RWPE1 (cell line): ENCODE measurements around the gene ITPR3.

Experiments used
- CTCF ChIA-PET: fragments of 350-600 bp; sonication (Branson Sonifier 250); formaldehyde crosslinking; extraction: SDS; loops from one replicate; lab custom pipeline; 2021; lab: Yijun Ruan, JAX
- POLR2A ChIA-PET: fragments of 400-600 bp; formaldehyde crosslinking; extraction: SDS; loops from one replicate; lab custom pipeline; 2020; ENCODE audit warnings: antibody characterized with exemption; ENCODE audit not compliant: low non-redundant PET; lab: Yijun Ruan, JAX
- DNase-seq: peaks from one replicate; pipeline ENCODE4 v3.0.0; 2012; ENCODE audit warnings: low spot score
- H3K27ac ChIP-seq: fragments of 450-650 bp; 2 replicates; pipeline ENCODE4 v1.5.1; 2017
- CTCF ChIP-seq: fragments of 450-650 bp; conservative IDR thresholded peaks from 2 replicates; pipeline ENCODE4 v1.5.1; 2017; ENCODE audit warnings: low read depth, mild to moderate bottlenecking

ITPR3 gene

GRCh38 chr6:33616913-33617312, 4.2 kb upstream of the ITPR3 start:
- no peak for DNase-seq
- ChIA-PET CTCF (interaction anchor here (0.6 kb wide), 2 partner anchors 10 to 354 kb away, joined by 4 to 5 read pairs; no protein-coding TSS in a partner anchor), POLR2A (no interaction called here)
- TF ChIP-seq CTCF = no peak
- H3K27ac ChIP-seq = peak overlapping the region; percentile 98

- no peak for TF ChIP-seq CTCF
- no peak for DNase-seq
- ChIA-PET CTCF (no interaction called here), POLR2A (no interaction called here)
- peak overlapping the region; percentile 98 for H3K27ac ChIP-seq
These were observed 1.8 kb upstream of the ITPR3 start for GRCh38 chr6:33619166-33619840.

GRCh38 chr6:33620158-33620855, 815 bp upstream of the ITPR3 start:
- CTCF ChIA-PET = interaction anchor here (0.5 to 2.7 kb wide), 3 partner anchors 12 to 236 kb away, joined by 3 to 17 read pairs (median 4); no protein-coding TSS in a partner anchor
- DNase-seq = no peak
- no peak for TF ChIP-seq CTCF
- H3K27ac ChIP-seq = peak overlapping the region; percentile 98
- POLR2A ChIA-PET = interaction anchor here (0.5 to 1.5 kb wide), 2 partner anchors 30 to 991 kb away, joined by 3 to 6 read pairs; no protein-coding TSS in a partner anchor

- ChIA-PET CTCF (interaction anchor here (0.7 to 2.7 kb wide), 3 partner anchors 10 to 37 kb away, joined by 3 to 17 read pairs (median 4); no protein-coding TSS in a partner anchor), POLR2A (interaction anchor here (0.7 to 1.5 kb wide), 3 partner anchors 8 to 32 kb away, joined by 3 to 6 read pairs (median 5); no protein-coding TSS in a partner anchor)
- no peak for DNase-seq
- no peak for TF ChIP-seq CTCF
- H3K27ac ChIP-seq = peak overlapping the region; percentile 98
These were observed 728 bp downstream of the ITPR3 start for GRCh38 chr6:33621711-33622388.

- H3K27ac ChIP-seq = peak overlapping the region; percentile 98
- DNase-seq = no peak
- TF ChIP-seq CTCF = no peak
- ChIA-PET CTCF (interaction anchor here (0.6 to 2.7 kb wide), 6 partner anchors 9 to 183 kb away, joined by 3 to 17 read pairs (median 4); no protein-coding TSS in a partner anchor), POLR2A (interaction anchor here (0.7 to 1.5 kb wide), 2 partner anchors 9 to 11 kb away, joined by 3 to 5 read pairs; no protein-coding TSS in a partner anchor)
These were observed 1.6 kb downstream of the ITPR3 start for GRCh38 chr6:33622456-33623431.
